CD4-positive, alpha-beta T cell treated with Interleukin-4 for 4 hours (primary cell): Measurements from ENCODE around the gene SH2D2A.

Source experiments
- DNase-seq: peaks from one replicate; pipeline ENCODE4 v3.0.0-alpha.2; 2020

The SH2D2A gene

DNA sequence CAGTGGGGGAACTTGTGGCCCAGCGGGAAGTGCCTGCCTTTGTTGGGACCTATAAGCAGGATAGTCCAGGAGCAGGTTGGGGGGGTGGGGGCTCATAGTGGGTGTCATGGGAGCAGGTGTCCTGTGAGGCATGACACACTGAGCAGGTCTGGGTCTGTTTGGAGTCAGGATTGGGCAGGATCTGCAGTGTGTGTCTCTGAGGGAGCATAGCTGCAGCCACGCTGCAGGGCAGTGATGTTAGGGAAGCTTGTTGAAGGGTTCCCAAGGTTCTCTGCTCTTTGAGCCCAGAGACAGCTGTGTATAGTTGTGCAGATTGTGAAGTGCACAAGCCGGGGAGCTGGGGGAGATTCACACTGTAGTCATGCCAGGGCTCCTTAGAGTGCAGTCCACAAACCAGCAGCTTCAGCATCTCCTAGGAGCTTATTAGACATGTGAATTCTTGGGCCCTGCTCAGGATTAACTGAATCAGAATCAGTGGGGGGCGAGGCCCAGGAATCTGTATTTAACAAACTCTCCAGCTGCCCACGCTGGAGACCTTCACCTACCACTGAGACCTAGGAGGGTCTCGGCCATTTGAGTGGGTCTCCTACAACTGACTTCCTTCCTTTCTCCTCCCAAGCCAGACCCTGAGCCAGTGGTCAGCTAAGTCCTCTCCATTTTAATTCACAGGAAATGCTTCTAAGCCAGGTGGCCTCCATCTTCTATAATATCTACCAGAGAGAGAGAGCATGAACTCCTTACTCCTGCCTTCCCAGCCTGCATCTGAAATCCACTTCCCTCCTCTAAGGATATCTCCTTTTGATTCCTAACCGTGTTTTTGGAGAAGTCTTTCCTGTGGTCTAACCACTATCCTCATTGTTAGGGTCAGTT lies 31.2 kb upstream of the SH2D2A start:
- DNase-seq, result no peak

DNA sequence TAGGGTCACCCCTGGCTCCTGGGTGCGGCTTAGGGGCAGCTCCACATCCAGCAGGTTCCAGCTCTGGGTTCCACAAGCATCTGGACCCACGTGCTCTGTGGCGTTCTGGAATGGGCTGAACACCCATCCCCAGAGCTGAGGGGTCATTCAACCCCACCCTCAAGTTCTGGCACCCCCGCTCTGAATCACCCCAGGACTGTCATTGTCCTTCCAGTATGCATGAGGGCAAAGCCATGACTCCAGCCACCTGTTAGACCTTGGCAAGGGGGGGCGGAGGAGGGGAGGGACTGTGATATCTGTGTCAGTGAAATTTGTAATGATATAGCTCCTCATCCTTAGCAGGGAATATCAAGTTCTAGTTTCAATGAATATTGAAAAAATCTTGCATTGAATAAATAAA lies 30.0 kb upstream of the SH2D2A start:
- no peak for DNase-seq

DNA sequence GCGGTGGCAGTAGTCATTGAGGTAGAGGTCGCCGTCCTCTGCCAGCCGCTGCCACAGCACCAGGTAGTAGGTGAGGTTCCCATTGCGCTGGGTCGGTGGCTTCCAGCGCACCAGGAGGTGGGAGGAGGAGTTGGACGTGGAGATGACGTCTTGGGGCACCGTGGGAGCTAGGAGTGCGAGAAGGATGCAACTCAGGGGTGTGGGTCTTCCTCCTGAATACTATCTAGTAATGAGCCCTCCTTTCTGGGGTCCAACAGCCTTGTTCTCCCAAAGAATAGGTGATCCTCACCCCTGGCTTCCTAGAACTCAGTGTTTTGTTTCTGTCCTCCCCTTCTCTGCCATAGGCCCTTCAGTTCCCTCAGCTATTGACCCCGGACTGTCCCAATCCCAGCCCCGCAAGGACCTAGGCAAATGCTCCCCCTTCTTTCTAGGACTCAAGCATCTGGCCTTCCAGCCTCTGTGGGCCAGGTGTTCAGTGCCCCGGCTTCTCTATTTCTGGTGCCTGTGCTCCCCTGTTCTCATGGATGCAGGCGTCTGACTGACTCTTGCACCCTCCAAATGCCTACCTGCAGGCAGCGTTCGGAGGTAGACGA lies 29.4 kb upstream of the SH2D2A start:
- DNase-seq, result no peak

DNA sequence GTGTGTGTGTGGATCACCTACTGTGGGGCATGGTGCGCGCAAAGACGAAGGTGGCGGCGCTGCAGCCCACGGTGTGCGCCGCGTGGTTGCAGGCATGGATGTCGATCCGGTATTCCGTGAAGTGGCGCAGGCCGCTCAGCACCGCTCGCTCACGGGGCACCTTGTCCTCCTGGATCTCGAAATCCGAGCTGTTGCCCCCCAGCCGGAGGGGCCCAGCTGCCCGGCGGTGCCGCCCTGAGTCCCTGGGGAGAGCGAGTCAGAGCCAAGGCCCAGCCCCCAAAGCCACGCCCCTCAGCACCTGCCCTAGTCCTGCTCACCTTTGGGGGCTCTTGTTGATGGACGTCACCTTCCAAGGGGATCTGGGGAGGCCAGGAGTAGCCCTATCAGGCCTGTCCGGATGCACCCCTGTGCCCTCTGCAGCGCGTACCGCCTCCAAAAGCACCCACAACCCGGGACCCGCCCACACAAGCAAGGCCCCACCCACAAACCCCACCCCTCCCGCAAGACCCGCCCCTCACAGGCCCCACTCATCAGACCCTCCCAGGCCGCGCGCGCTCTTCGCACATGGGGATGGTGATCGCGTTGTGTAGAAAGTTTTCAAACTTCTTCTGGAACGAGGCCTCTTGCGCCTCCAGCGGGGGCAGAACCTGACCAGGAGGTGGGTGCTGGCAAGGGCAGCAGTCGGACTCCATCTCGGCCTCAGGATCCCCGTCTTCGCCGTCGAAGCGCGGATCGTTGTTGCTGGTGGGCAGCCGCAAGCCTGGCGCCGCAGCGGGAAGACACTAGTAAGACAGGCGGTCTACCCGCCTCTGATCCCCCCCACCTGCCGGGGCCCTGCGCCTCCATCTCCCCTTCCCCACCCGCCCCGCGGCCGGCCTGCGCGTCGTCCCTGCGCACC lies 28.7 kb upstream of the SH2D2A start:
- no peak for DNase-seq

DNA sequence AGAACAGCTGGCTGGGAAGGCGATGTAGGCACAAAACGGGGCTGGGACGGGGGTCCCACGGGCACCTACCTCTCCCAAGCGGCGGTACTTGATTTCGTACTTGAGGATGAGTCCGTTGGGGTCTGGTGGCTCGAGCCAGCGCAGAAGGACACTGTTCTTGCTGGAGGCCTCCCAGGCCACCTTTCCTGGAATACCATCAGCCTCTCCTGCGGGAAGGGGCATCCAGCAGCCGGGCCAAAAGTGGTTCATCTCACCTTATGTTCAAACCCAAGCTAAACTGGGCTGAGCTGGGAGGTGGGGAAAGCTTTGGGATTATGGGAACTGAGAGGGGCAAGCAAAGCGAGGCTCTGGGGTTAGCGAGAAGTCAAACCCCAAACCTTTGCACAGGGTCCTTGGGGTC lies 28.0 kb upstream of the SH2D2A start:
- DNase-seq, result no peak

DNA sequence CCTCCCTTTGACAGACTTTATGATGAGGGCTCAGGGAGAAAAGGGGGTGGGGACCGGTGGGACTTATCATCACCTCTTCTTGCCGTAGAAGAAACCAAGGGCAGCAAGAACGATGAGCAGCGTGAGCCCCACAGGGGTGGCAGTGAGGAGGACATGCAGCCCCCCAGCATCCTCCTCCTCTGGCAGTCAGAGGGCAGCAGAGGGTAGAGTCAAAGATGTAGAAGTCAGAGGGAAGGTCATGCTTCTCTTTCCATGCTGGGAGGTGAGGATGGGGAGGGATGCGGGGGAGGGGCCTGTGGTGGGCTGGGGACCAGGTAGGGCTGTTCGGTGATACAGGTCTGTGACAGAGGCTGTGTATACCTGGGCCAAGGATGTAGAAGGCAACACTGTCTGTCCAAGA lies 27.5 kb upstream of the SH2D2A start:
- DNase-seq, result no peak

DNA sequence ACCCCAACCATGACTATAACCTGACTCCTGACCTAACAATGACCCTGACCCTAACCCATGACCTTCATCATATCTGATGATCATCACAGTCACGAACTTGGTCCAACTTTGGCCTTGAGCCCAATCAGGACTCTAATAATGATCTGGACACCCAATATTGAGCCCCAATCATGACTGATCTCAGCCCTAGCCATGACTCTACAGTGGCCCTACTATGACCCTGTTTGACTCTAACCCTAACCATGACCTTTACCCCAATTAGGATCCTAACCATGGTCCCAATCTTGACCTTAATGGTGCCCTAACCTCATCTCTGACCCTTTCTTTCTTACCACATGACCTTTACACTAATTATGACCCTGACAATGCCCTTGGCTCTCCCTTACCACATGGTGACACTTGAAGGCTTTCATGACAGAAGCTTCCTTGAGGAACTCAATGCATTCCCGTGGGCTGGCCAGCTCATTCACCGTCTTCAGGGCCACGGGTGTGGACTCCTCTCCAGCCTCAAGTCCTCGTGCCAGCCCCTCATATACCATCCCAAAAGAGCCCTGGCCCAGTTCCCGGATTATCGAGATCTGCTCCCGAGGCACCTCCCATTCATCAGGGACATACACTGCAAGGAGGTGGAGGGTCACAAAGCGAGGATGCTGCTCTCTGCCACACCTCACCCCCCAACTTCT lies 26.1 kb upstream of the SH2D2A start:
- DNase-seq, result no peak

DNA sequence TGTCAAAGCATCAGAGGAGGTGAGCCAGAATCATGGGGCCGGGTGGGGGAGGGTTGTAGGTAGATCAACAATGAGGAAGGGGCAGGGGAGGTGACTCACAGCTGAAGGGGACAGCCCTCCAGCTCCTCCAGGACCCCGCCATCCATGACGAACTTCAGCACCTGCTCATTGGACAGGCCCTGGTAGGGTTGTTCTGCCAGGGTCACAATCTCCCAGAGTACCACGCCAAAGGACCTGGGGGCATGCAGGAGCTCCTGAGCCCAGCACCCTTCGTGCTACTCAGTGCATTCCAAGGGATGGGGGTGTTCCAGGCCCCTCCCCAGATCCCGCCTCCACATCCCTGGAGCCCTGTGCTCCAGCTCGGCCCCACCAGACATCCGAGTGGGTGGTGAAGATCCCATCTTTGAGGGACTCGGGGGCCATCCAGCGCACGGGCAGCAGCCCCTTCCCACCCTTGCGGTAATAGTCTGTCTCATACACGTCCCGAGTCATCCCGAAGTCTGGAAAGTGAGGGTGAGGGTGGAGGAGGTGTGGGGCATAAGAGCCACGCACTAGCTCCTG lies 24.7 kb upstream of the SH2D2A start:
- DNase-seq, result no peak

DNA sequence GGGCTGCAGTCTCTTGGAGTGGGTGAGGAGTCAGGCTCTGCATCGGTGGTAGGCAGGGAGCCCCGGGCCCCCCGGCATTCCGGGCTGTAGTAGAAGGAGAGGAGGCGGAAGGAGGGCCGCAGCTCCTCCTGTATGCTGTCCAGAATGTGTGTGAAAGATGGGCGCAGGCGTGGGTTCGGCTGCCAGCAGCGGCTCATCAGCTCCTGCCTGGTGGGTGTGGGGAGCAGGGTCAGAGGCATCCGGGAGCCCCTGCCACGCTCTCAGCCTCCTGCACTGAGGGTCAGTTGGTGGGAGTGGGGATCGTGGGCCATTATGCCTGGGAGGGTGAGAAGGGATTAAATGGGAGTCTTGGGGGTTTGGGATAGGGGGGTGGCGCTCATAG lies 24.2 kb upstream of the SH2D2A start:
- DNase-seq, result no peak

DNA sequence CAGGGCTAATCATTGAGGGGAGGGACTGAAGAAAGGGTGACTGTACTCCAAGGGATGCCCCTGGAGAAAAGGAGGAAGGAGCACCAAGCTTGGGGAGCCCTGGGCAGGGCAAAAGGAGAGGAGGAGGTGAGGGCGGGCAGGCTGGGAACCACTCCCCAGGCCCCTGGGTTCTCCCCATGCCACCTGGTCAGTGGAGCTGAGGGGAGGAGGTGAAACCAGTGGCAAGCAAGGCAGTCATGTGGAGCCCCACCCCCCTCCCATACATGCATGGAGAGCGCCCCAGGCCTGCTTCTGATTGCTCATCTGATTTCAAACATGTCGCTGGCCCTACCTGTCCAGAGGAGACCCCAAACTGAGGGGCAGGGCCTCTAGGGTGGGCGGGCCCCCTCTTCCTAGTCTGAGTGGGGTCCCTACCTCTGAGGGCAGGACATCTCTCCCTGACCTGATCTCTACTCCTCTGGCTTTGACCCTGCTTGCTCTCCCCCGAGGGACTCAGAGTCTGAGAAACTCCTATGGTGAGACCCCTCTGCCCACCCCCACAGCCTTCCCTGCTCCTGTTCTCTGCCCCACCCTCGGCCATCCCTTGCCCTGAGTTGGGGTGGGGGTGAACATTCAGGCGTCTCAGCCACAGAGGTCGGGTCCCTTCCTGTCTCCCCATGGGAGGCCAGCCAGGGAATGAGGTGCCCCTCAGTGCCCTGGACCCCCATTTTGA lies 23.7 kb upstream of the SH2D2A start:
- no peak for DNase-seq

DNA sequence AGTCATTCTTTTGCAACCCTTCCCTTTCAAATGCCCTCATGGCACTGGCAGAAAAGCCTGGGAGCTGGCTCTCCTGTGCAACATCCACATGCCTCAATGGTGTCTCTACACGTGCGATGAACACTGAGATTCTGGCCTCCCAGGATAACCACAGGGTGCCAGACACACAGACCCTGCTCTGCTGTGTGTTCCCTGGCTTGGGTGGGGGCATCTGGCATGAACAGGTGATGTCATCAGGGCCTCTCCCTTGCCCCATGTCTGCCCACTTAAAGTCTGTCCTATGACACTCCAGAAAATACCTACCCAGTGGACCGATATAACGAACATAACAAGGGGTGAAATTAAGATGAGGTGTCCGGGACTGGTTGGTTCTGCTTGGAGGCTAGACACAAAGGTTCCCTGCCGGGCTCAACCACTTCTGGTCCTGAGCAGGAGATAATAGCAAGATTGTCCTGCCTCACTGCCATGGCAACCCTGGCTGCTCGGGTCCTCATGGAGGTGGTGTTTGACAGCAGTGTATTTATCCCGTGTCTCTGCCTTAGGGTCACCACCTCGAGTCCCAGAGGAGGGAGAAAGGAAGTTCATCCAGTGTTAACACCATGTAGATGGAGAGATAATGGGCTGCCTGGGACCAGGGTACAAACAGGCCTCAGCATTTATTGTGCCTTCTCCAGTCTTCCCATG lies 22.9 kb upstream of the SH2D2A start:
- DNase-seq, result no peak

DNA sequence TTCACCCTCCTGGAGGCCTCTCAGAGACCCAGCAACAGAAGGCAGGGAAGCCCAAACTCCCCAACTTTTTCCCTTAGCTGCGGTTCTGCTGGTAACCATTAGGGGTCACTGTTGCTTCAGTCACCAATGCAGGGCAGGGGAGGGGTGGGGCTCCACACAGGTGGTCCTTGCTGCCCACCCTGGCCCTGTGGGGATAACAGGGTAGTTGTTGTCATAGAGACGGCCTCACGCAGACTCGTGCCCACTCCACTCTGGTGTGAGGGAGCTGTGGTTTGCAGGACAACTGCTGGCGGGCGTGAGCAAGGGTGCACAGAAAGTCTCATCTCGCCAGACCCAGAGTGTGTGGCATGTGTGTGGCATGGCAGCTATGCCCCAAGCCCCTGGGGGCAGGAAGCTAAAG lies 22.3 kb upstream of the SH2D2A start:
- DNase-seq, result peak; percentile 54

DNA sequence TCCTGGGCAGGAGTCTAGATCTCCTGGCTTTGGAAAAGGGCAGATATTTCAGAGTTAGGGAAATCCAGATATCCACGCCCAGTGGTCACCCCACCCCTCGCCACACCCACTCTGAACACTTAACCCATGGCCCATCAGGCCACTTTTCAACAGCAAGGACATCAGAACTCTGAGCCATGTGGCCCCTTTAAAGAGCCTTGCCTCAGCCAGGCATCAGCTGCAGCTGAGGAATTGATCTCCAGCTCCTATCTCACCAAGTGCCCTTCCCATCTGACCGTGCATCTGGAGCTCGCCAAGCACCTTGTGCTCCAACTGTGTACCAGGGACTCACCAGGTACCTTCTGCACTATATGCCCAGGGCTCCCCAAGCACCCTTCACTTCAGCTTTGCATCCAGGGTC lies 20.2 kb upstream of the SH2D2A start:
- DNase-seq, result no peak

DNA sequence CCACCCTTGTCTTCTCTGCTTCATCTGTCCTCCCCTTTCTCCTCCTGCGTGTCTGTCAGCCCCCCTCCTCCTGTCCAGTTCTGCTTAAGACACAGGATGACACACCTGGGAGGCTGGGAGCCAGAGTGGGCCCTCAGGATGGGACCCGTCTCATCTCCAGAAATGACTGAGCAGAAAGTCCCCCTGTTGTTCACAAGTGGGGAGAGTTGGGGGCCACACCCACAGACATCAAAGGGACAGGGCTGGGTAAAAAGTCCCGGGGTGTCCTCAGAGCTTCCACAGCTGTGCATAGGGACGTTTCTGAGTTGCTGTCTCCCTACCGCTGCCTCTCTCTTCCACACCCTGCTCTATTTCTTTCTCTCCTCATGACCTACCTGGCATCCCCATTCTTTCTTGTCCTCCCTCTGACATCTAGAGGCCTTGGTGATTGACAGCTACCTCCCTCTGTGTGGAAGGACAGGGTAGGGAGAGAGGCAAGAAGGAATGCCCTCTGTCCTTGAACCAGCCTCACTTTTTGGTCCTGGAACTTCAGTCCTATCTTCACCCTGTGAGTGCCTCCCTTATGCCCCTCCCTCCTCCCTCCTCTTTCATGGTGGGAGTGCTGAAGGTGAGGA lies 19.5 kb upstream of the SH2D2A start:
- DNase-seq, result peak; percentile 62

DNA sequence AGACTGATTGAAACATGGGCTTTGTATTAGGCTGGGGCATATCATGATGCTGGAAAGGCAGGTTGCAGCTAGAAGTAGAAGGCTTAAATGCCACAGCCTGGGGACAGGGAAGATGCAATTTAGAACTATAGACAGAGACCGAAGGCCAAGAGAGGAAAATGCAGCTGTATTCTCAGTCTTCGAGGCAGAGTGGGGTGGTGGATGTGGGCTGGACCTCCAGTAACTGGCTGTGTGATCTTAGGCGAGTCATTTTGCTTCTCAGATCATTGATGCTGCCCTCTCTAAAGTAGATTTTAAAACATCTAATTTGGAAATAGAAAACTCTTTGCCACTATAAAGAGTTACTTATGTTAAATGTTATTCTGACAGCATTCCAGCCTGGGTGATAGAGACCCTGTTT lies 17.7 kb upstream of the SH2D2A start:
- DNase-seq, result no peak

DNA sequence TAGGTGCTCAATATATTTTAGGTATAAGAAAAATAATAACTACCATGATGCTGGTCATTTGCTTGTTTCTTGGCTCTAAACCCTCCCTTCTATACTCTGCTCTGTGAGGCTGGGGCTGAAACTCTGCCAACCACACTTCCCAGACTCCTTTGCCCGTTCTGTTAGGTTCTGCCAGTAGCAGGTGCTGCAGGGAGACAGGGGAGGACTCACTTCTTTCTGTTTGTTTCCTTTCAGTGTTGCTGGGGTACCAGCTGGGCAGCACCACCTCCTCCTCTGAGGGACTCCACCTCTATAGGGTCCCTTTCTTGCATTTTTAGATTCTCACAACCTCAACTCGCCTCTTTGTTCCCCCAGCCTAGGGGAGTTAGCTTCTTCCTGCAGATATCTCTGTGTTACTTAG lies 17.0 kb upstream of the SH2D2A start:
- DNase-seq, result peak; percentile 14

DNA sequence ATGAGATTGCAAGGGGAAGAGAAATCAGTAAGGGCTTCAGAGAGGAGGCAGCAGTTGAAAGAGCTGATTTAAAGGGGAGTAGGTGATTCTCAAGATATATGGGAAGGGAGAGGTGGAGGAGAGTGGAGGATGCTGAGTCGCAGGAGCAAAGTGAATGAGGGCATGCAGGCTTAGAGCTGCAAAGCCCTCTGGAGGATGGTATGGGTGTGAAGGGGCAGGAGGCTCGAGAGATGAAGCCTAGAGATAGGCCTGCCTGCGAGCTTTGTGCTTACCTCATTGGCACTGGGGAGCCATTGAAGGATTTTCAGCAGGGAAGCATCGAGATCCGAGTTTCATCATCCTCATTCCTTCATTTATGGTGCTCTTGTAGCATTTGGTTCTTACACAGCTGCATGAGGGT lies 15.8 kb upstream of the SH2D2A start:
- no peak for DNase-seq

DNA sequence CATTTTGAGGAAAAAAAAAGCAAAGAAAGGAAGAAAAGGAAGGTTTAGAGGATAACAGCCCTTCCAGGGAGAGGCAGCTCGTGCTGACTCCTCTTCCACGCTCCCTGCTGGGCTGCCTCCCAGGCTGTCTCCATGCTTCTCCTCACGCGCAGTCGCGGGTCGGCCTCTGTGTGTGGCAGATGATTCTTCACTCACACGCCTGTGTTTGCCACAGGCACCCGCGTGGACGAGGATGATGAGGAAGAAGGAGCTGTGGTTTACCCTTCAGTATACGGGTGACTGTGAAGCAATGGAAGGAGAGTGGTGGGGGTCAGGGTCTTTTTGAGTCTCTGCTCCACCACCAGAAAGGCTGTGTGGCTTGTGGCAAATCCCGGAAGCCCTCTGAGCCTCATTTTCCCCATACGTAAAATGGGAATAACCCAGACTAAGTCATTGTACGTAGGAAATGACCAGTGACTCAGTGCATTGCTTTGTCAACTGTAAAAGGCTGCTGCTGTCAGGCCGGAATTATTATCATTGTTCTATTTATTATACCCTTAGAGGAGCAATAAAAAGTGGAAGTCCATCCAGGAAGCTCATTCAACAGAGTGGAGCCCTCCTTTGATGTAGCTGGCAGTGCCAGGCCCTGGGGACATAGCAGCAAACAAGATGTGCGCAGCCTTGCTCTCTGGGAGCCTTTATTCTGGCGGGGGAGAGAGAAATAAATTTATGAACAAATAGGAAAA lies 11.9 kb upstream of the SH2D2A start:
- DNase-seq, result no peak

DNA sequence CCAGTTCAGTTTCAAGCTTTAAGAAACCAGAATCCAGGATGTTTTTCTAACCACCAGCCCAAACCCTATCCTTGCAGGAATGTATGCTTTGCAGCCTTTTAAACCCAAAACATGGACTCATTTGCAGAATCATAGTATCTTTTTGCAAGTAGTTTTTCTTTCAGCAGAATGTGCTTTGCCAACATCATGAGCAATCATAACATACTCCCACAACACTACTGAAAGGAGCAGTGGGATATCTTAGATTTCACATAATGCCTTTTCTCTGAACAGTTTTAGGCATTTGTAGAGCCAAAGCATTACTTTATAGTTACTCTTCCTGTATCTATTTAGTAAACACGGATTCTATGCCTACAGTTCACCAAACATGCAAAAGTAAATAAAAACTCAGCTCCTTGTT lies 10.0 kb upstream of the SH2D2A start:
- DNase-seq, result no peak

DNA sequence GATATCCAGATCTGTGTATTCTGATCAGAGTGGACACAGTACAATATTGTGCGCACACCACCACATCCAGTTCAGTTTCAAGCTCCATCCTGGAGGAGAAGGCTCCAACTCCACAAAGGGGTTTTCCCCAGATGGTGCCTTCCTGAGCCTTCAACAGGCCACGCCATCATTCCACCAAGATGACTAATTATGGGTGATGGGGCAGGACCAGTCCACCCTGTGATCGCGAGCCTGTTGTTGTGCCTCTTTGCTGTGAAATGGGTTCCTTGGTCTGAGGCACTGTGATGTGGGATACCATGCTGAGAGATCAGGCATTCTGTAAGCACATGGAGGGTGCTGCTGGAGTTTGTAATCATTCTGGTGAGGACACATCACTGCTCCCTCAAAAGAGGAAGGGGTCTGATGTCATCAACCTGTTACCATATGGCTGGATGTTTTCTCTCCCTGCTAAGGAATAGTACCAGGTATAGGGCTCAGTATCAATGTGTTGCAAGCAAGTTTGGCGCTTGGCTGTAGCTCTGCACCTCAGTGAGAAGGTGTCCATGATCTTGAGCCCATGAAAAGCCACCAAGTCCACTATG lies 6.7 kb upstream of the SH2D2A start:
- DNase-seq, result no peak
